Measurements from ENCODE around the gene ITSN1.
"Not testable (repeated sequence)": the region's sequence is repeated elsewhere in the genome, so short reads cannot be mapped to it uniquely, and the experiment has no call there.

Gene ITSN1

GRCh38 chr21:33651965-33652680 is 9.8 kb downstream of the ITSN1 start:
- DNase-seq (ENCODE audit: low spot score), result no peak

- DNase-seq (ENCODE audit: low spot score), result no peak
Observed at GRCh38 chr21:33654412-33654811, 12.1 kb downstream of the ITSN1 start.

- DNase-seq (ENCODE audit: low spot score), result no peak
Observed at GRCh38 chr21:33655588-33656221, 13.4 kb downstream of the ITSN1 start.

- DNase-seq (ENCODE audit: low spot score), result no peak
Observed at GRCh38 chr21:33657124-33657820, 15.0 kb downstream of the ITSN1 start.

GRCh38 chr21:33658919-33659567 is 16.7 kb downstream of the ITSN1 start:
- no peak for DNase-seq (ENCODE audit: low spot score)

- no peak for DNase-seq (ENCODE audit: low spot score)
Observed at GRCh38 chr21:33659568-33659949, 17.3 kb downstream of the ITSN1 start.

- no peak for DNase-seq (ENCODE audit: low spot score)
Observed at GRCh38 chr21:33660406-33660805, 18.1 kb downstream of the ITSN1 start.

- no peak for DNase-seq (ENCODE audit: low spot score)
Observed at GRCh38 chr21:33661146-33661545, 18.8 kb downstream of the ITSN1 start.

- DNase-seq (ENCODE audit: low spot score), result no peak
Observed at GRCh38 chr21:33662046-33662445, 19.7 kb downstream of the ITSN1 start.

GRCh38 chr21:33663241-33663640 is 20.9 kb downstream of the ITSN1 start:
- no peak for DNase-seq (ENCODE audit: low spot score)

GRCh38 chr21:33664135-33664534 is 21.8 kb downstream of the ITSN1 start:
- DNase-seq (ENCODE audit: low spot score), result no peak

GRCh38 chr21:33666153-33666552 is 23.9 kb downstream of the ITSN1 start:
- DNase-seq (ENCODE audit: low spot score), result no peak

GRCh38 chr21:33667636-33668035 is 25.3 kb downstream of the ITSN1 start:
- no peak for DNase-seq (ENCODE audit: low spot score)

GRCh38 chr21:33668180-33668579 is 25.9 kb downstream of the ITSN1 start:
- DNase-seq (ENCODE audit: low spot score), result no peak

- no peak for DNase-seq (ENCODE audit: low spot score)
Observed at GRCh38 chr21:33668620-33669019, 26.3 kb downstream of the ITSN1 start.

GRCh38 chr21:33670076-33670978 is 28.0 kb downstream of the ITSN1 start:
- DNase-seq (ENCODE audit: low spot score), result no peak

- DNase-seq (ENCODE audit: low spot score), result no peak
Observed at GRCh38 chr21:33673473-33673872, 31.2 kb downstream of the ITSN1 start.

- no peak for DNase-seq (ENCODE audit: low spot score)
Observed at GRCh38 chr21:33674226-33674625, 31.9 kb downstream of the ITSN1 start.

GRCh38 chr21:33676666-33677065 is 34.4 kb downstream of the ITSN1 start:
- not testable (repeated sequence) for DNase-seq (ENCODE audit: low spot score)

- DNase-seq (ENCODE audit: low spot score), result no peak
Observed at GRCh38 chr21:33677450-33677849, 35.1 kb downstream of the ITSN1 start.

- DNase-seq (ENCODE audit: low spot score), result no peak
Observed at GRCh38 chr21:33680870-33681269, 38.6 kb downstream of the ITSN1 start.
